Vagina (tissue), 2 donors: ENCODE results near the gene PORCN.

Experiments
- POLR2A ChIP-seq, 2 donors: fragments of 450-650 bp; IDR thresholded peaks; one replicate each; pipeline ENCODE4 v1.6.1; 2017; ENCODE audit warnings: antibody characterized with exemption in 2 of 2, mild to moderate bottlenecking in 2 of 2, moderate library complexity in 2 of 2
- TF ChIP-seq, protein P1 (sequence below), 3 experiments: fragments of 450-650 bp in 2 of 3; fragments of 200-600 bp in 1 of 3; sonication (generic) in 1 of 3; IDR thresholded peaks; one replicate each; pipeline ENCODE4 v1.5.1; 2017 to 2019; ENCODE audit warnings: antibody characterized with exemption in 3 of 3, mild to moderate bottlenecking in 2 of 3, moderate library complexity in 2 of 3

DNA sequence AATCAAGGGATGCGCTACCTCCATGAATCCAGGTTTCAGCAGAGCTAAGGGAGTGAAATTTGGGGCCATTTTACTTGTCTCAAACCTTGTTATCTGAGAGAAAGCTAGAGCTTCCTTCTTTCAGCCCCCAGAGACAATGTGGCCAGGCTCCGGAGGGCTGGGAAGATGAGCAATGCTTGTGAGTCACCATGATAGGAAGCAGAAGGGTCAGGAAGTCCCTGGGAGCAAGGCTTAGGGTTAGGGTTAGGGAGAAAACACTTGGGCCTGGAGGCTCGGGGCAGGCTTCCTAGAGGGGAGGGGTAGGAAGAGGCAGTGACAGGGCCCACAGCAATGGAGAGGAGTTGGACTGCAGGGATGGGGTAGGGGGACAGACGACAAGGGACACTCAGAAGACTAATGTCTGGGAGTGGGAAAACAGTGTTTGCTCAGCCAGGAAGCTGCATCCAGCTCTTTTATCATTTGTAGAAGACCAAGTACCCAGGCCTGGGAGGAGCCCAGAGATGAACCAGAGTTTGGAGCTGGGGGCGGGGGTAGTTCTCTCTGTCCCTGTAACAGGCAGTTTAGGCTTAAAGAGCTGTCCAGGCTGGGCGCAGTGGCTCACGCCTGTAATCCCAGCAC is 16.4 kb upstream of the PORCN start:
- TF ChIP-seq, protein P1, sequence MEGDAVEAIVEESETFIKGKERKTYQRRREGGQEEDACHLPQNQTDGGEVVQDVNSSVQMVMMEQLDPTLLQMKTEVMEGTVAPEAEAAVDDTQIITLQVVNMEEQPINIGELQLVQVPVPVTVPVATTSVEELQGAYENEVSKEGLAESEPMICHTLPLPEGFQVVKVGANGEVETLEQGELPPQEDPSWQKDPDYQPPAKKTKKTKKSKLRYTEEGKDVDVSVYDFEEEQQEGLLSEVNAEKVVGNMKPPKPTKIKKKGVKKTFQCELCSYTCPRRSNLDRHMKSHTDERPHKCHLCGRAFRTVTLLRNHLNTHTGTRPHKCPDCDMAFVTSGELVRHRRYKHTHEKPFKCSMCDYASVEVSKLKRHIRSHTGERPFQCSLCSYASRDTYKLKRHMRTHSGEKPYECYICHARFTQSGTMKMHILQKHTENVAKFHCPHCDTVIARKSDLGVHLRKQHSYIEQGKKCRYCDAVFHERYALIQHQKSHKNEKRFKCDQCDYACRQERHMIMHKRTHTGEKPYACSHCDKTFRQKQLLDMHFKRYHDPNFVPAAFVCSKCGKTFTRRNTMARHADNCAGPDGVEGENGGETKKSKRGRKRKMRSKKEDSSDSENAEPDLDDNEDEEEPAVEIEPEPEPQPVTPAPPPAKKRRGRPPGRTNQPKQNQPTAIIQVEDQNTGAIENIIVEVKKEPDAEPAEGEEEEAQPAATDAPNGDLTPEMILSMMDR (IDR thresholded peaks at IDR 0.05), result no peak
- TF ChIP-seq POLR2A (IDR thresholded peaks at IDR 0.05), result no peak
